Head of caudate nucleus (tissue), 42 donors: Measurements from ENCODE around the gene KLF3.

ENCODE experiments used
- DNase-seq, 42 donors: peaks; one replicate each; pipeline versions ENCODE4 v3.0.0 to v3.0.0-alpha.2; 2020 to 2021; ENCODE audit warnings: mixed read lengths in 7 of 42
- intact Hi-C: fragments of 100-400 bp; cut with DNase I; formaldehyde crosslinking; loops from one replicate; pipeline ENCODE4 v1.15.0; 2022

The KLF3 gene

DNA sequence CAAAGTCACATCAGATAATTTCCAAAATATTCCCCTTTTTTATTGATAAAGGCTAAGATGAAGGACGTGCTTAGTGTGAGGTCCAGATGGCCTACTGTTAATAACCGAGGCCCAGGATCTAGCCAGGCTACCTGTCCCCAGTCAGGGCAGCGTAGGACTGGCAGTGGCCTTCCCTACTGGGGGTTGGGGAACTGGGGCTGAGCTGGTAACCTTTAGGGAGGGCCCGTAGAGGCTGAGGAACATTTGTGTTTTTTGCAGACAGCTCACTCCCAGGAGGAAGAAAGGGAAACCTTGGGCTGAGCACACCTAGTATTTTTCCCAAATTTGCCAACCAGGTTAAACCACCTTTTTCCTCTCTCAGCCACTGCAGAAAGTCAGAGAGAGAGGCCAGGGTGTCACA, 59.1 kb downstream of the KLF3 start:
- DNase-seq = peak in 1 of 42 donors; percentile 25
- intact Hi-C loops = no loop called here

DNA sequence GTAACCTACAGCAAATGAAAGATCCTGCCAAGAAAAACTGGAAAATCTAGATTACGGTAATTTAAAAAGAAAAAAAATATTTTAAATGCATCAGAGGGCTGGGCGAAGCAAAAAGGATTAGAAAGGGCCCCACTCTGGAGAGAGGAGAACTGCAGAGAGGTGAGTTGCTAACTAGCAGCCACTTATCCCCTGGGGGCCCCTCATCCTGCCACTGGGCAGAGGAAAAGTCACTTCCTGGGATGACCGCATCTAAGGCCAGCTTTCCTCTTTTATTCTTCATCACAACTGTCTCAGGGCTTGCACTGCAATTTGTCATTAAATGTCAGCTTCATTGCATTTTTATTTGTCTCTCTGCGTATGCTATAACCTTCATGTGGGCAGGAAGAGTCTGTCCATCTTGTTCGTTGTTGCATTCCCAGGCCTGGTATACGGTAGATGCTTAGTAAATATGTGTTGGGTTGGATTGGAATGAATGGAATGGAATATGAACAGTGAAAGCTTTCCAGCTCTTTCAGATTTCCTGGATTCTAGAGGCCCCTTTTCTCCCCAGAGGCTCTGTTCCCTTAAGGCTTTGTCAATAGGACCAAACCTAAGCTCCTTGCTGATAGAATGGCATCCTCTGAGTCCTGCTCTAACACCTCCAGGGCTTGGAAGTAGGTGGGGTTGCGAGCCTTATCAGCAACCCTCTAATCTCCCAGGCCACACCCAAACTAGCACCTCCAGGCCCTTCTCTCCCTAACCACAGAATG, 59.9 kb downstream of the KLF3 start:
- no peak for DNase-seq
- intact Hi-C loops = no loop called here

DNA sequence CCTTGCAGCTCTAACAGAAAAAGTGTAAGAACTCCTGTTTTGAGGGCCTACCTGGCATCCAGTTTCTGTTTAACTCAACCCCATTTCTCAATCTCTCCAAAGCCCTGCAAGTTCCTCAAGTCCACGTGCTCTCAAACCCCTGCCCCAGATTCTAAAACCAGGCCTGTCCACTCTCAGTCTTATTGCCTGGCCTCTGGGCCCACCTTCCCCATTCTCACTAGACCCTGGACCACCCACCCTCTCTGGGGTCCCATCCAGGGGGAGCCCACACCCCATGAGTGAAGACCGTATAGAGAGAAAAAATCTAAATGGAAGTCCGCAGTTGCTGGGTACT, 60.4 kb downstream of the KLF3 start:
- DNase-seq = no peak
- intact Hi-C loops = no loop called here

DNA sequence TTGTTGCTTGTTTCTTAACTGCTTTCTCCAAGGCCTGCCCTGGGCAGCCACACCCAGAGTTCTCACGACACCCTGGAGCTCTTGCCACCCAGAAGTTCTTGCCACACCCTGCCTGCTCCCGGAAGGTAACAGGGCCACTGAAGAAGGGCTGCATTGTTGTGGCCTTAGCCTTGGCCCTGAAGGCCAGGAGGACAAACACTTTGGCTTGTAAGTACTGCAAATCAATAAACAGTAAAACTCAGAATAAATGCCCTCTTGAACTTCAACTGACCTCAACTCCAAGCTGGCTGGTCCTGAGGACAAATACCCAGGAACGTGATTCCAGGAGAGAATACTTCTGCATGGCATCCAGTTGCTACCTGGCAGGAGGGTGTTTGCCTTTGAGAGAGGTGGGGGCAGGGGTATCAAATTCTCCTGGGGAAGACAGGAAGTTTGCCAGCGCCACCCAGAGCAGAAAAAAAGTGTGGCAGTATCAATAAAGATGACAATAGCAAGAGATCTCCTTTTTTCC, 64.7 kb downstream of the KLF3 start:
- intact Hi-C loops = no loop called here

DNA sequence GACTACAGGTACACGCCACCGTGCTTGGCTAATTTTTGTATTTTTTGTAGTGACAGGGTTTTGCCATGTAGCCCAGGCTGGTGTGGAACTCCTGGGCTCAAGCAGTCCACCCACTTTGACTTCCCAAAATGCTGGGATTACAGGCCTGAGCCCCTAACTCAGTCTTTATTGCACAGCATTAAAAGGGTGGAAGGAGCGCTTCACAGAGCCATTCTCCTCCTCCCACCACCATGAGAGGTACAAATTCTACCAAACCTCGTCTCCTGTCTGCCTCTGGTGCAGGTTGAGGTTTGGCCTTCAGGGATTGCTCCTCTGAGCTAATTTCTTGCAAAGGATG, 66.5 kb downstream of the KLF3 start:
- no peak for DNase-seq
- intact Hi-C loops = loop anchor here (5.0 kb wide), 1 partner anchor 553 kb away; no protein-coding TSS in a partner anchor

More for the DNA sequence above, 64.7 kb downstream of the KLF3 start:
- DNase-seq = no peak

DNA sequence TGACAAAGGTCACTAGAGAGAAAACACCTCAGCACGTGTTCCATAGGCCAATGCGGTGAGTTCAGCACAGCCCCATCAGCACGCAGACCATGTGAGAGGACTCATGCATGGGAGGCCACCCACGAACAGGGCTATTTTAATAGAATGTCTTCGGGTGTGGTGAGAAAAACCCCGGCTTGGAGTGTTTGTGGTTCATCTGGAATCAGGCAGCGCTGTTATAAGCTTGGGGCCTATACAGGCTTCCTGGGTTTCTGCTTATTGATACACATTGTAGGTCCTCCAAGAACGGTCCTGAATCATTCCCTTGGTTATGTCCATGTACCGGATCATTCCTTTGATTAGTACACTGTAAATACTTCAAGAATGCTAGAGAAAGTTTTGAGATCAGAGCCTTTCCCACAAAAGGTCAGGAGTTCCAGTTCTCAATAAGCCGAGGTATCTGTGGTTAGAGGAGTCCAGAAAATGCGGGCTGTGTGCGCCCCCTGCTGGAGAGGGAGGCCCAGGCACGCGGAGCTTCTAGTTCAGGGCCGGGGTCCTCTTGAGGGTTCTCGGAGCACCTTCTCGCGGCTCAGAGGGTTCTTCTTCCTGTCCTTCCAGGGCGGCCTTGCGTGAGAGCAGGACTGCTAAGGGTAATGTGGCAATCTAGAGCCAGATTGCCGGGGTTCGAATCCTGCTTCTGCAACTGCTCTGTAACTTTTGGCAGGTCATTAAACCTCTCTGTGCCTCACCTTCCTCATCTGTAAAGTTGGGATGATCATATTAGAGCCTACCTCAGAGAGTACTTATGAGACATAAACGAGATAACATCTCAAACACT, 67.0 kb downstream of the KLF3 start:
- peak; percentile 28 to 94 (median 84) for DNase-seq
- intact Hi-C loops = loop anchor here (5.0 kb wide), 1 partner anchor 554 kb away; no protein-coding TSS in a partner anchor

DNA sequence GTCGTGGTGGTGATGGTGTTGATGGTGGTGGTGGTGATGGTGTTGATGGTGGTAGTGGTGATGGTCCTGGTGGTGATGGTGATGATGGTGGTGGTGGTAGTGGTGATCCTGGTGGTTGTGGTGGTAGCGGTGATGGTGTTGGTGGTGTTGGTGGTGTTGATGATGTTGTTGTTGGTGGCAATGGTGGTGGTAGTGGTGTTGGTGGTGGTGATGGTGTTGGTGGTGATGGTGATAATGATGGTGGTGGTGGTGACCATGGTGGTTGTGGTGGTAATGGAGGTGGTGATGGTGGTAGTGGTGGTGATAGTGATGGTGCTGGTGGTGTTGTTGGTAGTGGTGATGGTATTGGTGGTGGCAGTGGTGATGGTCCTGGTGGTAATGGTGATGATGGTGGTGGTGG, 69.7 kb downstream of the KLF3 start:
- intact Hi-C loops = loop anchor here (5.0 kb wide), 1 partner anchor 556 kb away; no protein-coding TSS in a partner anchor
- no peak for DNase-seq

DNA sequence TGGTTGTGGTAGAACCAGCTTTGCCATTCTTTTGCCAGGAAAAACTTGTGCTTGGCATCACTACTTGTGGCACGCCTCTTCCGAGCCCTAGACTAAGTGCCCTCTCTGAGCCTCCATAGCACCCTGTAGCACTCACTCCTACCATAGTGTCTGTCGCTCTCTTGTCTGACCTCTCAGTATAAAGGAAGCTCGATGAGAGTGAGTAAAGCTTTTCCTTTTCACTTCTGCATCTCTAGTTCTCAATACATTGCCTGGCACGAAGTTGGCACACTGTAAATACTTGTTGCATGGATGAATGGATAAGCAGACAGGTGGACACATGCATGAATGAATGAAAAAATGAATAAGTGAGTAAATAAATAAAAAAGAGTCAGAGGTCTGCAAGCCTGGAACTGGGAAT, 70.4 kb downstream of the KLF3 start:
- no peak for DNase-seq
- intact Hi-C loops = loop anchor here (5.0 kb wide), 1 partner anchor 557 kb away; no protein-coding TSS in a partner anchor

DNA sequence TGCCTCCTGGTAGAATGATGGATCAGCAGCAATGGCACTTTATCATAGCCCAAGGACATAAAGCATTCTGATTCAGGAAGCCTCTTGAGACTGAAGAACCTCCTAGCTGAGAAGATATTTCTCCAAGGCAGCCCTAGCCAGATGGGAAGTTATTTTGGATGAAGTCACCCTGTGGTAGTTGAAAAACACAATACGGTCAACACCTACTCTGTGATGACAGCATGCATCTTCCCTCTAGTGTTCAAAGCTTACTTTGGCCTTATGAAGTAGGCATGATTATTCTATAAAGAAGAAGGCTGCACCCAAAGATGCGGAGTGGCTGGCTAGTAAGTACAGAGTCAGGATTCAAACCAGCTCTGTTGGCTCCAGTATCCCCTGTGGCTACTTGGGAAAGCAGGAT, 70.9 kb downstream of the KLF3 start:
- DNase-seq = no peak
- intact Hi-C loops = loop anchor here (5.0 kb wide), 1 partner anchor 558 kb away; no protein-coding TSS in a partner anchor

DNA sequence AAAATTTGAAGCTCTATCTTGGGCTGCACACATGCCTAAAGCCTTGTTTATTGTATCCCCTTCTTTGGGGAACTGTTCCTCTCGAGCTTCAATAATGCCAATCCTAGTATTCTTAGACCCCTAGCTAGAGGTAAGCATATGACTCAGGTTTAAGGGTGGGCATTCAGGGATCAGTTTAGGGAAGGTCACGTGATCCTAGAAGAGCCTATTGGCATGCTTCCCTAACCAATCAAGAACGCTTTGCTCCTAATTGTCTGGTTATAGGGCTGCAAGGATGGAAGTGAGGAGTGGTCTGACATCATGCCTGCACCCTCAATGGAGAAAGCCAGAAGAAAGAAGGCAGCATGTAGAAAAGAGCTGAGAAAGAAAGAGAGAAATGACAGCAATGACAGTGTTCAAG, 71.9 kb downstream of the KLF3 start:
- intact Hi-C loops = no loop called here
- no peak for DNase-seq

DNA sequence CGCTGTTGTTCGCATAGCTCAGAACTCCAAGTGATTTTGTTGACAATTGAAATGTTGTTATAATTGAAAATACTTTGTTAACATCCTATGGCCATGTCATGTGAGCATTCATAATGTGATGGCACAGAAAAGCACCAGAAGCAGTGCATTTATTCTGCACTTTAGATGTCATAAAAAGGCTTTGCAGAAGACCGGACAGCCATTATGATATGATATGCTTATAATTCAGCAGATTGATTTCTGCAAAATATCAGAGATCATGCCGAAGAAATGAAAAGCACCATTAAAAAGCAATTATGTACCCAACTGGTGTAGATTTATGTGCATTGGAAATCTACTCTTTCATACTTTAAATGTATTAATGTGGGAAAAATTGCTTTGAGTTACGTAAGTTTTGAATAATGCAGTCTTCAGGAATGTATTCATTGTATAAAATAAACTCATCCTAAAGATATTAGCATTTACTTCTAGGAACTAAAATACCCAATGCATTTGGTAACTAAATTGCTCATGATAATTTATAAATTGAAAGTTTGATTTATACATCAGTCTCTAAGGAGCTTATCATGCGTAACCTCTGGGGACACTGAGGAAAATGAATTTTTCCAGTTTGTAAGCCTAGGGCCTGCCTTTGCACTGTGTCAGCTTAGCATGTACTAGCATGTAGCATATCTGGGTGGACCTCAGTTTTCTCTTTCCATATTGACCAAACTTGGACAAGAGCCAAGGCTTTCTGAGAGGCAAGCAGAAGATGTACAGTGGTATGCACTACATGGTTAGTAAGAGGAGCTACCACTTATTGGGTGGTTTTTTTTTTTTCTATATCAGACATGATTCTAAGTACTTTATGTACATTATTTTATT, 75.2 kb downstream of the KLF3 start:
- intact Hi-C loops = no loop called here

DNA sequence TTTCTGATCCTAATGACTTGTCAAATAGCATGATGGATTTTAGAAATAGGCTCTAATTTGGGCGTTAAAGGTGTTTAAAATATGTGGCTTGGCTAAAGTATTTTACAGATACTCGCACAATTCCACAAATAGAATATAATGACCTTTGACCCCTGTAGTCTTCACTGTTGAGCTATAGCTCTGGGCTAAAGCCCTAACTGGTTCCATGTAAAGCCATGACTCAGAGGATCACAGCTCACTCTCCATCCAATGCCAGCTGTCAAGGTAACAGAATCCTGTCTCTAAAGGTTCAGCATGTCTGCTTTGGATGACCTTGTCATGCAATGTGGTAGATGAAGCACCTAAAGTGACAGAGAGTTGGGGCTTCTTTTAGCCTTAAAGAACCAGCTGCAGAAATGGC, 76.3 kb downstream of the KLF3 start:
- intact Hi-C loops = no loop called here

More for the DNA sequence above, 75.2 kb downstream of the KLF3 start:
- no peak for DNase-seq

DNA sequence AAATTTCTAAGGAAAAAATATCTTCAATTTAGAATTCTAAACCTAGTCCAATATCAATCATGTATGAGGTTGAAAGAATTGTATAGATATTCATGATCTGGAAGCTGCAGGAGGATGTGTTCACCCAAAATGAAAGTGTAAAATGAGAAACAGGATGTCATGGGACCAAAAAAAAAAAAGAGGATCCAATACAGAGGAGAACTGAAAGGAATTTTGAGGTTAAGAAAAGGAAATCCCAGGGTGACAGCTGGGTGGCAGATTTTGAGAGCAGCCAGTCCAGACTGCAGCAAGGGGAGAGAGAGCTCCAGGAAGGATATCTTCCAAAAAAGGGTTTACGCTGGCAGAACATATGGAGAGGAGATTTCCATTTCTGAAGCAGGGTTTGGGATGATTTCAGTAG, 79.9 kb downstream of the KLF3 start:
- intact Hi-C loops = no loop called here
- DNase-seq = no peak

More for the DNA sequence above, 76.3 kb downstream of the KLF3 start:
- DNase-seq = no peak

DNA sequence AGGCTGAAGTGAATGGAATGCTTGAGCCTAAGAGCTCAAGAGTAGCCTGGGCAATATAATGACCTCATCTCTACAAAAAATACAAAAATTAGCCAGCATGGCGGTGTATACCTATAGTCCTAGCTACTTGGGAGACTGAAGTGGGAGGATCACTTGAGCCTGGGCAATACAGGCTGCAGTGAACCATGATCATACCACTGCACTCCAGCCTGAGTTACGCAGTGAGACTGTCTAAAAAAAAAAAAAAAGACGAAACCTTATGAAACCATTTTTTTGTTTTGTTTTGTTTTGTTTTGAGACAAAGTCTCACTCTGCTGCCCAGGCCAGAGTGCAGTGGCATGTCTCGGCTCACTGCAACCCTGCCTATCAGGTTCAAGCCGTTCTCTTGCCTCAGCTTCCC, 81.9 kb downstream of the KLF3 start:
- intact Hi-C loops = no loop called here
- no peak for DNase-seq

DNA sequence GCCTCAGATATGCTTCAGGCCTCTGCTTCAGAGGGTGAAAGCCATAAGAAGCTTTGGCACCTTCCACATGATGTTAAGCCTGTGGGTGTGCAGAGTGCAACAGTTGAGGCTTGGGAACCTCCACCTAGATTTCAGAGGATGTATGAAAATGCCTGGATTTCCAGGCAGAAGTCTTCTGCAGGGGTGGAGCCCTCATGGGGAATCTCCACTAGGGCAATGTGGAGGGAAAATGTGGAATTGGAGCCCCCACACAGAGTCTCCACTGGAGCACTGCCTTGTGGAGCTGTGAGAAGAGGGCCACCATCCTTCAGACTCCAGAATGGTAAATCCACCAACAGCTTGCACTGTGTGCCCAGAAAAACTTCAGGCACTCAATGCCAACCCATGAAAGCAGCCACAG, 83.6 kb downstream of the KLF3 start:
- no peak for DNase-seq
- intact Hi-C loops = no loop called here

DNA sequence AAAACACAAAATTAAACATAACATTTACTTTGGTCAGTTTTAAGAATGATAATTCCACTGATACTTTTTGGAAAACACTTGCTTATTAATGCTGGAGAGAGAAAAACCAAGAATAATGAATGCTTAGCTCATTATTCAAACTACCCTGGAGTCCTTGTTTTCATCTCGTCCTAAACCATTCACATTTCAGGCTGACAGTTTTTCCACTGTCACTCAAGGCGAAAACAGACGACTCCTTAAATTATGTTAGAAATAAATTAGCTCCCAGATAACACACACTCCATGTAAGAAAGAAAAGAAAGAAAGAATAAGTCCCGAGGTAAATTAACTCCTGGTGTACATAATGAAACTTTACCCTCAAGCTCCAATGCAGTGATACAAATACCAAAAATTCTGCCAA, 85.3 kb downstream of the KLF3 start:
- no peak for DNase-seq

More for the DNA sequence above, 85.3 kb downstream of the KLF3 start:
- intact Hi-C loops = no loop called here
